HepG2 (cell line): ENCODE measurements around the gene PLEKHB1. TPM values are rescaled to one million over a fixed set of nuclear protein-coding genes. Genes with fewer than 3 reads are reported as not detected.

Experiments
- ATAC-seq: fragments of 200-7000 bp; cut with Tn5 transposase; 3 replicates; pipeline ENCODE4 v1.9.1; 2020; ENCODE audit warnings: mild to moderate bottlenecking, moderate library complexity
- BruUV-seq: library from RNA; stranded (reverse); fragments of 400-500 nt; replicated peaks from 2 replicates; lab custom pipeline; 2021; lab: Mats Ljungman, UMichigan
- CTCF ChIA-PET: fragments of 300-600 bp; formaldehyde crosslinking; extraction: SDS; loops from one replicate; lab custom pipeline; 2021; ENCODE audit warnings: low total read pairs, inconsistent platforms, low intra/inter-chr PET ratio; lab: Yijun Ruan, JAX
- POLR2A ChIA-PET: fragments of 350-600 bp; sonication (Branson Sonifier 250); formaldehyde crosslinking; loops from one replicate; lab custom pipeline; 2020; ENCODE audit warnings: antibody characterized with exemption, inconsistent platforms; lab: Yijun Ruan, JAX
- DNase-seq: peaks from one replicate; pipeline ENCODE4 v3.0.0-alpha.2; 2015; ENCODE audit warnings: low spot score
- FAIRE-seq: peaks from 3 replicates; lab custom pipeline; 2011; peaks lifted over from hg19 to GRCh38; lab: Jason Lieb, UNC
- H2AFZ ChIP-seq: one replicate; pipeline ENCODE4 v1.6.1; 2011; ENCODE audit warnings: low read length, inconsistent platforms
- H3K27ac ChIP-seq: fragments of 300-600 bp; 3 replicates; pipeline ENCODE4 v1.8.0; 2011; ENCODE audit warnings: mixed run types, mild to moderate bottlenecking, mixed read lengths, low read length, inconsistent platforms; ENCODE audit not compliant: insufficient read depth; ENCODE audit errors: extremely low read length
- H3K27me3 ChIP-seq, 2 experiments: fragments of 200-600 bp in 1 of 2; 2 replicates in 1 of 2; 3 replicates in 1 of 2; pipeline versions ENCODE4 v1.6.0 to v1.8.0; 2011; ENCODE audit warnings: low read length in 2 of 2, mild to moderate bottlenecking in 2 of 2, moderate library complexity in 2 of 2, inconsistent platforms in 1 of 2; ENCODE audit not compliant: insufficient read depth in 2 of 2, control insufficient read depth in 1 of 2
- H3K36me3 ChIP-seq, 2 experiments: fragments of 200-600 bp in 1 of 2; replicated peaks in 1 of 2; 2 replicates in 1 of 2; 3 replicates in 1 of 2; pipeline versions ENCODE4 v1.5.1 to v1.8.0; 2011; ENCODE audit warnings: low read length in 2 of 2, inconsistent platforms in 1 of 2; ENCODE audit not compliant: insufficient read depth in 2 of 2, control insufficient read depth in 1 of 2
- H3K4me1 ChIP-seq: 2 replicates; pipeline ENCODE4 v1.5.1; 2012; ENCODE audit warnings: low read length, inconsistent platforms; ENCODE audit not compliant: insufficient read depth
- H3K4me2 ChIP-seq: 2 replicates; pipeline ENCODE4 v1.6.0; 2011; ENCODE audit warnings: low read depth, low read length, inconsistent platforms
- H3K4me3 ChIP-seq, 3 experiments: fragments of 200-600 bp in 1 of 3; sonication (generic), shearing (Covaris generic) in 1 of 3; replicated peaks in 1 of 3; 2 replicates each; pipeline ENCODE4 v1.5.1; 2011 to 2016; ENCODE audit warnings: low read length in 3 of 3, inconsistent platforms in 2 of 3, low read depth in 2 of 3, mild to moderate bottlenecking in 2 of 3, control low read depth in 1 of 3, mixed read lengths in 1 of 3; ENCODE audit not compliant: insufficient read depth in 1 of 3
- H3K79me2 ChIP-seq: one replicate; pipeline ENCODE4 v1.6.1; 2011; ENCODE audit warnings: low read length, inconsistent platforms; ENCODE audit not compliant: insufficient read depth
- H3K9ac ChIP-seq: 2 replicates; pipeline ENCODE4 v1.6.0; 2011; ENCODE audit warnings: mild to moderate bottlenecking, low read depth, low read length, inconsistent platforms; ENCODE audit not compliant: insufficient read depth
- H3K9me3 ChIP-seq: 2 replicates; pipeline ENCODE4 v1.5.1; 2012; ENCODE audit warnings: mild to moderate bottlenecking, low read length
- H4K20me1 ChIP-seq: 2 replicates; pipeline ENCODE4 v1.6.0; 2011; ENCODE audit warnings: inconsistent platforms, mild to moderate bottlenecking, low read length, moderate library complexity; ENCODE audit not compliant: insufficient read depth
- GMEB2 ChIP-seq: IDR thresholded peaks from 2 replicates; pipeline ENCODE4 v1.6.1; 2016; ENCODE audit warnings: missing biosample characterization, missing genetic modification reagents, low read depth
- POLR2G ChIP-seq: fragments of 200-400 bp; formaldehyde crosslinking; IDR thresholded peaks from 2 replicates; pipeline ENCODE4 v1.6.1; 2018; ENCODE audit warnings: mild to moderate bottlenecking, low read depth, low read length, moderate library complexity
- WGBS: methylation state at CpG from one replicate; pipeline ENCODE4 v1.1.6; 2017; ENCODE audit warnings: low lambda C conversion rate; 5-methylcytosine and 5-hydroxymethylcytosine counted together
- in situ Hi-C: cut with HindIII; loops from 2 replicates; pipeline ENCODE4 v1.10.0; 2017; ENCODE audit warnings: low pct_unique_long_range_greater_than_20kb; ENCODE audit not compliant: extremely low pct_ligation_motif_present
- intact Hi-C: fragments of 100-400 bp; cut with micrococcal nuclease; formaldehyde crosslinking; loops from one replicate; pipeline ENCODE4 v1.10.0; 2022; ENCODE audit not compliant: unreplicated experiment
- polyA plus RNA-seq, 8 experiments: library from polyadenylated mRNA; depleted of rRNA in 3 of 8; stranded (reverse) in 7 of 8; unstranded in 1 of 8; fragments of >200 nt; fragmentation: Illumina TruSeq in 4 of 8; extraction: Trizol in 4 of 8; gene quantifications; 2 replicates each; pipeline versions ENCODE4 v1.2.1 to v1.2.3, GENCODE V29; 2011 to 2016; ENCODE audit warnings: low read depth in 4 of 8, missing spikeins in 1 of 8, mixed read lengths in 1 of 8; ENCODE audit not compliant: insufficient read depth in 1 of 8
- total RNA-seq, 5 experiments: library from RNA; depleted of rRNA; stranded (reverse); fragments of >200 nt; fragmentation: Illumina TruSeq; extraction: Trizol; gene quantifications; 2 replicates each; pipeline ENCODE4 v1.2.3, GENCODE V29; 2016; ENCODE audit warnings: low read depth in 1 of 5

The PLEKHB1 gene
- total and polyA plus RNA-seq, 2 of the 13 experiments (the other 11 are each of a cell fraction or from before 2014, with no cell fraction given): 68.0 to 99.3 TPM

GRCh38 chr11:73662445-73663157, 16.2 kb downstream of the PLEKHB1 start:
- intact Hi-C loops: no loop called here
- Histone ChIP-seq H2AFZ (no peak overlapping the region), H3K27me3 (no peaks in the 10 kb centered on the region), H3K79me2 (no peaks in the 10 kb centered on the region), H3K4me1 (no peaks in the 10 kb centered on the region; the same call in 1 of the 2 replicates), H3K9me3 (no peaks in the 10 kb centered on the region), H4K20me1 (no peaks in the 10 kb centered on the region), H3K4me2 (no peak overlapping the region), H3K4me3 (no peak overlapping the region), H3K9ac (no peak overlapping the region), H3K36me3 (peaks cover 12 to 32% of the 10 kb centered on the region in 2 experiments; a peak in 4 of 5 replicates), H3K27ac (no peak overlapping the region)
- POLR2A ChIA-PET: interaction anchor here (1.1 to 2.3 kb wide), 2 partner anchors 13 to 37 kb away, joined by 3 to 6 read pairs; no protein-coding TSS in a partner anchor
- in situ Hi-C loops: loop anchor here (5.0 kb wide), 2 partner anchors 35 to 260 kb away; no protein-coding TSS in a partner anchor
- ATAC-seq: no peak
- DNase-seq: no peak
- no peak for FAIRE-seq
- TF ChIP-seq POLR2G: peak; percentile 16; the same call in 1 of the 2 replicates
- no peak for TF ChIP-seq GMEB2
- WGBS: 92% methylated on average over 2 of the region's 3 CpGs
- BruUV-seq: no TSS peak
- CTCF ChIA-PET: interaction anchor here (4.9 kb wide), 1 partner anchor 38 kb away, joined by 59 read pairs; no protein-coding TSS in a partner anchor
